OCI-LY1 (cell line): Measurements from ENCODE around the gene LIMK2.
A peak's percentile ranks its signal among the peaks of the same experiment; 100 is the strongest.

Experiments
- H2AFZ ChIP-seq: fragments of 200-600 bp; sonication (generic), shearing (Covaris generic); 2 replicates; pipeline ENCODE4 v1.6.0; 2014; ENCODE audit warnings: antibody characterized with exemption, mild to moderate bottlenecking, low read length
- H3F3A ChIP-seq: fragments of 200-600 bp; sonication (generic), shearing (Covaris generic); 2 replicates; pipeline ENCODE4 v1.6.0; 2014; ENCODE audit warnings: mild to moderate bottlenecking, antibody characterized with exemption, low read length, moderate library complexity; ENCODE audit not compliant: insufficient read depth
- H3K27ac ChIP-seq: fragments of 200-600 bp; sonication (generic); 2 replicates; pipeline ENCODE4 v1.5.1; 2014; ENCODE audit warnings: low read length, mixed run types, mild to moderate bottlenecking, low read depth; ENCODE audit not compliant: poor library complexity, severe bottlenecking
- H3K27me3 ChIP-seq: fragments of 200-600 bp; sonication (generic); 2 replicates; pipeline ENCODE4 v1.6.0; 2014; ENCODE audit warnings: antibody characterized with exemption, mild to moderate bottlenecking, low read length, moderate library complexity; ENCODE audit not compliant: insufficient read depth
- H3K36me3 ChIP-seq: fragments of 200-600 bp; sonication (generic); 2 replicates; pipeline ENCODE4 v1.6.1; 2014; ENCODE audit warnings: mild to moderate bottlenecking, antibody characterized with exemption, low read length, moderate library complexity, mixed read lengths; ENCODE audit not compliant: insufficient read depth
- H3K4me1 ChIP-seq: fragments of 200-600 bp; sonication (generic); 2 replicates; pipeline ENCODE4 v1.5.1; 2014; ENCODE audit warnings: mild to moderate bottlenecking, low read length, moderate library complexity; ENCODE audit not compliant: insufficient read depth, severe bottlenecking
- H3K4me2 ChIP-seq: fragments of 200-600 bp; sonication (generic), shearing (Covaris generic); 2 replicates; pipeline ENCODE4 v1.6.1; 2014; ENCODE audit warnings: low read length
- H3K4me3 ChIP-seq: fragments of 200-600 bp; sonication (generic); 2 replicates; pipeline ENCODE4 v1.5.1; 2014; ENCODE audit warnings: low read length, low read depth, mild to moderate bottlenecking, mixed read lengths; ENCODE audit not compliant: poor library complexity, severe bottlenecking
- H3K79me2 ChIP-seq: fragments of 200-600 bp; shearing (Covaris generic); 2 replicates; pipeline ENCODE4 v1.6.1; 2016; ENCODE audit warnings: mixed run types, low read length, mixed read lengths; ENCODE audit not compliant: insufficient read depth
- H3K9ac ChIP-seq: fragments of 200-600 bp; sonication (generic), shearing (Covaris generic); 2 replicates; pipeline ENCODE4 v1.6.1; 2014; ENCODE audit warnings: mild to moderate bottlenecking, low read length, mixed read lengths
- H3K9me2 ChIP-seq: fragments of 200-600 bp; sonication (generic), shearing (Covaris generic); 2 replicates; pipeline ENCODE4 v1.6.1; 2014; ENCODE audit warnings: low read depth, mild to moderate bottlenecking, low read length, mixed read lengths
- H3K9me3 ChIP-seq: fragments of 200-600 bp; shearing (Covaris generic); 2 replicates; pipeline ENCODE4 v1.6.1; 2014; ENCODE audit warnings: low read length, mixed read lengths
- H4K20me1 ChIP-seq: fragments of 200-600 bp; sonication (generic), shearing (Covaris generic); 2 replicates; pipeline ENCODE4 v1.6.0; 2016; ENCODE audit warnings: mild to moderate bottlenecking, low read length; ENCODE audit not compliant: insufficient read depth
- EZH2 ChIP-seq: fragments of 200-600 bp; sonication (generic), shearing (Covaris generic); IDR thresholded peaks from 2 replicates; pipeline ENCODE4 v1.8.0; 2017; ENCODE audit warnings: borderline replicate concordance, mixed run types, mild to moderate bottlenecking, antibody characterized with exemption, low read length, moderate library complexity, mixed read lengths
- TF ChIP-seq, protein P1 (sequence below): fragments of 200-600 bp; sonication (generic), shearing (Covaris generic); IDR thresholded peaks from 2 replicates; pipeline ENCODE4 v1.5.1; 2017; ENCODE audit warnings: mild to moderate bottlenecking, antibody characterized with exemption, low read length, moderate library complexity, mixed read lengths

Gene LIMK2

GRCh38 chr22:31215018-31215535, 3.0 kb downstream of the LIMK2 start:
- Histone ChIP-seq H3K9me2 (no peaks in the 10 kb centered on the region), H3K36me3 (peaks cover 4% of the 10 kb centered on the region; the same call in 1 of the 2 replicates), H2AFZ (no peak overlapping the region), H3F3A (no peaks in the 10 kb centered on the region), H3K27ac (no peak overlapping the region), H3K4me3 (no peak overlapping the region), H3K9me3 (no peaks in the 10 kb centered on the region), H3K79me2 (peaks cover 12% of the 10 kb centered on the region; the same call in 1 of the 2 replicates), H3K27me3 (no peaks in the 10 kb centered on the region), H3K9ac (no peak overlapping the region), H3K4me2 (no peak overlapping the region), H3K4me1 (peaks cover 43% of the 10 kb centered on the region), H4K20me1 (no peaks in the 10 kb centered on the region)
- TF ChIP-seq, protein P1, sequence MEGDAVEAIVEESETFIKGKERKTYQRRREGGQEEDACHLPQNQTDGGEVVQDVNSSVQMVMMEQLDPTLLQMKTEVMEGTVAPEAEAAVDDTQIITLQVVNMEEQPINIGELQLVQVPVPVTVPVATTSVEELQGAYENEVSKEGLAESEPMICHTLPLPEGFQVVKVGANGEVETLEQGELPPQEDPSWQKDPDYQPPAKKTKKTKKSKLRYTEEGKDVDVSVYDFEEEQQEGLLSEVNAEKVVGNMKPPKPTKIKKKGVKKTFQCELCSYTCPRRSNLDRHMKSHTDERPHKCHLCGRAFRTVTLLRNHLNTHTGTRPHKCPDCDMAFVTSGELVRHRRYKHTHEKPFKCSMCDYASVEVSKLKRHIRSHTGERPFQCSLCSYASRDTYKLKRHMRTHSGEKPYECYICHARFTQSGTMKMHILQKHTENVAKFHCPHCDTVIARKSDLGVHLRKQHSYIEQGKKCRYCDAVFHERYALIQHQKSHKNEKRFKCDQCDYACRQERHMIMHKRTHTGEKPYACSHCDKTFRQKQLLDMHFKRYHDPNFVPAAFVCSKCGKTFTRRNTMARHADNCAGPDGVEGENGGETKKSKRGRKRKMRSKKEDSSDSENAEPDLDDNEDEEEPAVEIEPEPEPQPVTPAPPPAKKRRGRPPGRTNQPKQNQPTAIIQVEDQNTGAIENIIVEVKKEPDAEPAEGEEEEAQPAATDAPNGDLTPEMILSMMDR = no peak
- no peak for TF ChIP-seq EZH2

GRCh38 chr22:31218565-31219262, 6.6 kb downstream of the LIMK2 start:
- no peaks in the 10 kb centered on the region for H3K27me3 ChIP-seq
- H3K9me3 ChIP-seq = no peaks in the 10 kb centered on the region
- H3F3A ChIP-seq = no peaks in the 10 kb centered on the region
- H2AFZ ChIP-seq = no peak overlapping the region
- peaks cover 6% of the 10 kb centered on the region; the same call in 1 of the 2 replicates for H3K36me3 ChIP-seq
- H3K9ac ChIP-seq = no peak overlapping the region; the same call in 1 of the 2 replicates
- H3K27ac ChIP-seq = peak overlapping the region; percentile 2
- peaks cover 26% of the 10 kb centered on the region for H3K4me1 ChIP-seq
- H3K79me2 ChIP-seq = 0 out of 2 replicates have a peak, but pooled peaks cover 16% of the 10 kb centered on the region
- H3K4me2 ChIP-seq = no peak overlapping the region
- no peak for TF ChIP-seq EZH2
- TF ChIP-seq, protein P1 = no peak
- no peaks in the 10 kb centered on the region for H4K20me1 ChIP-seq
- H3K4me3 ChIP-seq = no peak overlapping the region
- H3K9me2 ChIP-seq = no peaks in the 10 kb centered on the region

DNA sequence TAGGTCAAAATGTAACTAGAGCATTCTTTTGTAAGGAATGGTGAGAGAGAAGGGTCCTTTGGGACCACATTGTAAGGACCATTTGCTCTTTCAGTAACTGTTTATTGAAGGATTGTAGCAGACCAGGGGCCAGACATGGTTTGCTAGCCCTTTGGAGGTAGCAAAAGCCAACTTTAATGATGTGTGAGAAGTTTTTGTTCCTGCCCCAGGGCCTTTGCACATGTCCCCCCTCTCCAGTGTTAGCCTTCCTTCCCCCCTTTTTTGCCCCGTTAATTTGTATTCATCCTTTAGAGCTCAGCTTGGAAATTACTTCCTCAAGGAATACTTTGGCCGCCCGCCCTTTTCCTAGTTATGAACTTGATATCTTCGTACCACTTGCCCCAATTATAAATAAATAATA, 9.0 kb downstream of the LIMK2 start:
- TF ChIP-seq, protein P1 = no peak
- TF ChIP-seq EZH2 = no peak
- Histone ChIP-seq H3K9ac (no peak overlapping the region), H3K36me3 (peaks cover 12% of the 10 kb centered on the region; the same call in 1 of the 2 replicates), H3K79me2 (0 out of 2 replicates have a peak, but pooled peaks cover 26% of the 10 kb centered on the region), H3K9me2 (no peaks in the 10 kb centered on the region), H3K27ac (no peak overlapping the region), H3K4me1 (peaks cover 26% of the 10 kb centered on the region), H4K20me1 (no peaks in the 10 kb centered on the region), H3K4me2 (no peak overlapping the region), H3K27me3 (no peaks in the 10 kb centered on the region), H3F3A (no peaks in the 10 kb centered on the region), H2AFZ (no peak overlapping the region), H3K9me3 (no peaks in the 10 kb centered on the region), H3K4me3 (no peak overlapping the region)
